Mesodermal cell (in vitro differentiated cells): Measurements from ENCODE around the gene SLC38A1.
"Not testable (repeated sequence)": the region's sequence is repeated elsewhere in the genome, so short reads cannot be mapped to it uniquely, and the experiment has no call there.

Source experiments
- H3K27ac ChIP-seq: 2 replicates; pipeline ENCODE4 v1.7.0; 2013; ENCODE audit warnings: mild to moderate bottlenecking, low read depth, low read length, moderate library complexity; ENCODE audit not compliant: severe bottlenecking
- H3K36me3 ChIP-seq: 2 replicates; pipeline ENCODE4 v1.7.1; 2013; ENCODE audit warnings: mild to moderate bottlenecking, low read length, moderate library complexity; ENCODE audit not compliant: control insufficient read depth, insufficient read depth
- H3K4me1 ChIP-seq: one replicate; pipeline ENCODE4 v1.7.1; 2013; ENCODE audit warnings: mild to moderate bottlenecking, low read length; ENCODE audit not compliant: insufficient read depth, control insufficient read depth, poor library complexity, severe bottlenecking
- H3K4me3 ChIP-seq: 2 replicates; pipeline ENCODE4 v1.7.0; 2013; ENCODE audit warnings: low read length, control low read depth, mild to moderate bottlenecking; ENCODE audit not compliant: insufficient read depth, poor library complexity, severe bottlenecking; ENCODE audit errors: extremely low read depth
- H3K9me3 ChIP-seq: 2 replicates; pipeline ENCODE4 v1.7.1; 2013; ENCODE audit warnings: mild to moderate bottlenecking, low read length, moderate library complexity; ENCODE audit not compliant: control insufficient read depth
- WGBS, 2 experiments: methylation state at CpG; one replicate each; pipeline ENCODE4 v1.1.5; 2013; ENCODE audit warnings: missing lambda C conversion rate in 2 of 2; ENCODE audit not compliant: insufficient coverage in 2 of 2; 5-methylcytosine and 5-hydroxymethylcytosine counted together

Gene SLC38A1

GRCh38 chr12:46168426-46168825, 100.4 kb downstream of the SLC38A1 start:
- peaks cover 8% of the 10 kb centered on the region for H3K4me1 ChIP-seq
- no peak overlapping the region for H3K27ac ChIP-seq
- H3K36me3 ChIP-seq = no peaks in the 10 kb centered on the region
- no peak overlapping the region for H3K4me3 ChIP-seq
- H3K9me3 ChIP-seq = no peaks in the 10 kb centered on the region

DNA sequence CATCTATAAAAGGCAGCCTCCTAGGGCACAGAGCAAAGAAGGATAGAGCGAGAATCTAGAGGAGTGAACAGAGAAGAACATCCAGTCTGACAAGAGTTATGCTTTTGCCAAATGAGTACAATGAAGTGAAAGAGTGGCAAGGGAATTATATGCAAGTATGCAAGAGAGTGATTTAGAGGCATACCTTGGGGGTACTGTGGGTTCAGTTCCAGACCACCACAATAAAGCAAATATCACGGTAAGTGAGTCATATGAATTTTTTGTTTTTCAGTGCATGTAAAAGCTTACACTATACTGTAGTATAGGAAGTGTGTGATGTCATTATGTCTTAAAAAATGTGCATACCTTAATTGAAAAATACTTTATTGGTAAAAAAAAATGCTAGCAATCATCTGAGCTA, 101.4 kb downstream of the SLC38A1 start:
- no peaks in the 10 kb centered on the region for H3K36me3 ChIP-seq
- H3K4me3 ChIP-seq = no peak overlapping the region
- H3K4me1 ChIP-seq = peaks cover 8% of the 10 kb centered on the region
- H3K27ac ChIP-seq = no peak overlapping the region
- WGBS, 2 experiments = 86 to 96% methylated on average over 1 of the region's 2 CpGs
- no peaks in the 10 kb centered on the region for H3K9me3 ChIP-seq

- no peak overlapping the region for H3K4me3 ChIP-seq
Observed at GRCh38 chr12:46165191-46165590, 103.7 kb downstream of the SLC38A1 start.

DNA sequence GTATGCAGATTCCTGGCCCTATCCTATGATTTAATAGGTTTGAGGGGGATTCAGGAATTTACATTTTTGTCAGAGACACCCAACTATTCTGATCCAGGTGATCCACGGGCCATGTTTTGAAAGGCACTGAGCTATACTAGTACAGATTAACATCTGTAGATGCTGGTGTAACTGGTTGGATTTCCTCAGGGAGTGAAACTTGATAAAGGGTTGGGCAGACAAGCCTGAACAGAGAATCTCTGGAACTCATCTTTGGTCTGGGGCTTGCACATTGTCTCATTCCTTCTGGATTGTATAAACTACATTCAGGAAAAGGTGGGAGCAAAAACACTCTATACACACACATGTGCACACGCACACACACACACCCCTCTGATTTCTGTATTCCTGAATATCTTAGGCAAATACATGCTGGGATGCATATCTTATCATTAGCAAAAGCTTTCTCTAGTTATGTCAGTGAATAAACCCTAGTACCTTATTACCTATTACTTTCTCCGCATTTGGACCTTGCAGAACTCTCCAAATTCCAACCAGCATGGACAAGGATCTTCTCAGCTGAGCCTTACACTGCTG, 104.6 kb downstream of the SLC38A1 start:
- Histone ChIP-seq H3K36me3 (no peaks in the 10 kb centered on the region), H3K9me3 (no peaks in the 10 kb centered on the region), H3K27ac (no peak overlapping the region), H3K4me3 (no peak overlapping the region), H3K4me1 (peaks cover 16% of the 10 kb centered on the region)
- WGBS, 2 experiments = 50 to 67% methylated on average over 2 to 3 of the region's 3 CpGs

More at GRCh38 chr12:46165191-46165590, 103.7 kb downstream of the SLC38A1 start:
- WGBS, 2 experiments = 89 to 94% methylated on average over 4 to 5 of the region's 5 CpGs
- Histone ChIP-seq H3K27ac (no peak overlapping the region), H3K36me3 (no peaks in the 10 kb centered on the region), H3K4me1 (peaks cover 16% of the 10 kb centered on the region), H3K9me3 (no peaks in the 10 kb centered on the region)

DNA sequence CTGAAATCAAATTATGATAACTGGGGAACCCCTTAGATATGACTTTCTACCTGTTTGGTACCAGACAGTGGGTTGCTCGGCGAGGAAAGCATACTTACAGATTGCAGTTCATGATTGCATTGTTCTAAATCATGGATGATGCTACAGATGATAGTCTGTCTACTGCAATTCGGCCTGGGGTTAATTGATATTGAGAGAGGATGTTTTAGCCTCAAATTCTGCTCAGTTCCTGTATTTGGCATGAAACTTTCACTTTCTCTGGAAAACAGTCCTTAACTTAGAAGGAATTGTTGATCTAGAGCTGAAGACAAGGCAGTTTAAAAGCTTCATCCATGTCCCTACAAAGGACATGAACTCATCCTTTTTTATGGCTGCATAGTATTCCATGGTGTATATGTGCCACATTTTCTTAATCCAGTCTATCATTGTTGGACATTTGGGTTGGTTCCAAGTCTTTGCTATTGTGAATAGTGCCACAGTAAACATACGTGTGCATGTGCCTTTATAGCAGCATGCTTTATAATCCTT, 106.2 kb downstream of the SLC38A1 start:
- not testable (repeated sequence) for H3K27ac ChIP-seq, H3K36me3 ChIP-seq, H3K4me3 ChIP-seq, H3K9me3 ChIP-seq
- WGBS, 2 experiments = 90 to 100% methylated on average over 2 to 3 of the region's 4 CpGs
- peaks cover 16% of the 10 kb centered on the region for H3K4me1 ChIP-seq

DNA sequence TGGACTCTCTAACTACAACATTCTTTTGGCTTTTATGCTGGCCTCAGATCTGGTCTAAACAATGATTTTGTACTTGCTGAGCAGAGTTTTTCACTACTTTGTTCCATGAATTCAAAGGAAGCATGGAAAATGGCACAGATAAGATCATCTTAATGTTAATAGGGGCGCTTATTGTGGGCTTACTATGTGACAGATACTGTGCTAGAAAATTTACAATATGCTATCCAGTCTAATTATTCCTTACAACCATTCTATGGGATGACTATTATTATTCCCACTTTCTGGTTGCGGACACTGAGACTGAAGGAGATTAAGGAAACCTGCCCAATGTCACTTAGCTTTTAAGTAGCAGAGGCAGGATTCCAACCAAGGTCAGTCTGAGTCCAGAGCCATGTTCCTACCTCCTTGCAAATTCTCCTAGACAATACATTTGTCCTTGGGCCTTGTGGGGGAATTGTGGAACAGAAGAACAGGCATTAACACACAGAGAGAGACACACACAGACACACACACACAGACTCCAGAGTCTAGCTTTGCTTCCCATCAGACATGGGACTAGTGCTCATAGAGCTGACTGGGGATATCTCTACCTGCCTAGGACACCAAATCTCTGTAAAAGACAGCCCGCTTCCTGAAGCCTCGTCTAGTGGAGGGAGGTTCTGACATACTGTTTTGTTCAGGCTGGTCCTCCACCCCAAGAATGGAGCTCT, 107.7 kb downstream of the SLC38A1 start:
- H3K9me3 ChIP-seq = no peaks in the 10 kb centered on the region
- 100% methylated on average over 1 of the region's 4 CpGs; no CpG with 5 or more reads in 1 of the 2 experiments for WGBS, 2 experiments
- H3K4me1 ChIP-seq = peaks cover 16% of the 10 kb centered on the region
- H3K4me3 ChIP-seq = no peak overlapping the region
- no peaks in the 10 kb centered on the region for H3K36me3 ChIP-seq
- H3K27ac ChIP-seq = peak overlapping the region; percentile 84

GRCh38 chr12:46160101-46160980, 108.5 kb downstream of the SLC38A1 start:
- no peaks in the 10 kb centered on the region for H3K9me3 ChIP-seq
- WGBS, 2 experiments = 87 to 91% methylated on average over 7 to 9 of the region's 10 CpGs
- peaks cover 16% of the 10 kb centered on the region for H3K4me1 ChIP-seq
- H3K36me3 ChIP-seq = no peaks in the 10 kb centered on the region
- H3K27ac ChIP-seq = peak overlapping the region; percentile 84
- H3K4me3 ChIP-seq = no peak overlapping the region

- no CpG with 5 or more reads among the region's 2 CpGs for WGBS, 2 experiments
- H3K4me3 ChIP-seq = no peak overlapping the region
- H3K9me3 ChIP-seq = no peaks in the 10 kb centered on the region
- peaks cover 14% of the 10 kb centered on the region for H3K4me1 ChIP-seq
- no peaks in the 10 kb centered on the region for H3K36me3 ChIP-seq
- H3K27ac ChIP-seq = peak overlapping the region; percentile 84
Observed at GRCh38 chr12:46159309-46159901, 109.4 kb downstream of the SLC38A1 start.

- WGBS, 2 experiments = no CpG with 5 or more reads among the region's 1 CpG
- H3K36me3 ChIP-seq = no peaks in the 10 kb centered on the region
- H3K27ac ChIP-seq = no peak overlapping the region
Observed at GRCh38 chr12:46158501-46158900, 110.3 kb downstream of the SLC38A1 start.

DNA sequence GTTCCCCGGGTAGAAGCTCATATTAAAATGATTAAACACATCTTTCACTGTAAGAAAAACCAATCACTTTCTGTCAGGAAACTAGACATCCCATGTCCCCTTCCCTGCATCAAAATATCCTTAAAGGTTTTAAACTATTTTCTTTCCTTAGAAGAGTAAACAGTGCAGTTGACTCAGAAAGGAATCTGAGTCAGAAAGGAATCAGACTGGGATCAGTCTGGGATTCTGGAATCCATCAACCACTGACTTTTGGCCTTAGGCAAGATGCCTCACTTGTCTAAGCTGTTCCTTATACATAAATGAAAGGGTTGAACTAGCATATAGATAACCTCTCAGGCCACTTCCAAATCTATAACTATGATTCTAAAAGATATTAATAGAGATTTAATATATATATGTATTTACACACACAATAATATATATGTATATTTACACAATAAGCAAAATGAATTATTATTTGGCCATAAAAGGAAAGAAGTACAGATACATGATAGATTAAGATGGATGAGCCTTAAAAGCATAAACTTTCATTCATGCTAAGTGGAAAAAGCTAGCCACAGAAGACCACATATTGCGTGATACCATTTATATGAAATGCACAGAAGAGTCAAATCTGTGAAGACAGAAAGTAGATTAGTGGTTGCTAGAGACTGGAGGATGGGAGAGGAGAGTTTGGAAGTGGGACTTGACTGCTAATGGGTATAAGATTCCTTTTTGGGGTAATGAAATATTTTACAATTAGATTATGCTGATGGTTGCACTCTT, 114.4 kb downstream of the SLC38A1 start:
- no peaks in the 10 kb centered on the region for H3K36me3 ChIP-seq
- H3K4me3 ChIP-seq = no peak overlapping the region
- no peaks in the 10 kb centered on the region for H3K9me3 ChIP-seq
- peak overlapping the region; percentile 90 for H3K27ac ChIP-seq
- 91 to 100% methylated on average over 1 of the region's 2 CpGs for WGBS, 2 experiments
- H3K4me1 ChIP-seq = peaks cover 12% of the 10 kb centered on the region

More at GRCh38 chr12:46158501-46158900, 110.3 kb downstream of the SLC38A1 start:
- peaks cover 13% of the 10 kb centered on the region for H3K4me1 ChIP-seq
- no peak overlapping the region for H3K4me3 ChIP-seq
- no peaks in the 10 kb centered on the region for H3K9me3 ChIP-seq
